ENCODE results near the gene ATP1A3. TPM values are rescaled to one million over a fixed set of nuclear protein-coding genes. Genes with fewer than 3 reads are reported as not detected.
"Not testable (repeated sequence)": the region's sequence is repeated elsewhere in the genome, so short reads cannot be mapped to it uniquely, and the experiment has no call there.

ATP1A3 gene
- total RNA-seq, 3 donors from 2014 or later = not detected

GRCh38 chr19:41994994-41995958 lies 1.2 kb upstream of the ATP1A3 start:
- Histone ChIP-seq H3K4me3 (no peak overlapping the region), H3K4me1 (no peaks in the 10 kb centered on the region), H3K36me3 (no peaks in the 10 kb centered on the region), H3K9me3 (no peaks in the 10 kb centered on the region), H3K27me3 (peaks cover 9 to 92% of the 10 kb centered on the region in 2 donors), H3K27ac (no peak overlapping the region)
- no peak for TF ChIP-seq CTCF (IDR thresholded peaks at IDR 0.05)
- TF ChIP-seq POLR2A (IDR thresholded peaks at IDR 0.05) = no peak
- no peak for TF ChIP-seq POLR2AphosphoS5 (IDR thresholded peaks at IDR 0.05)
- DNase-seq (ENCODE audit: low spot score in 2 of 2) = no peak
- intact Hi-C loops (cut with DNase I; ENCODE audit: low total_unique reads) = no loop called here

- TF ChIP-seq POLR2AphosphoS5 (IDR thresholded peaks at IDR 0.05) (no peak), CTCF (IDR thresholded peaks at IDR 0.05) (no peak), POLR2A (IDR thresholded peaks at IDR 0.05) (no peak)
- peak overlapping the region in 1 of 3 donors; percentile 57 for H3K4me3 ChIP-seq
- intact Hi-C loops (cut with DNase I; ENCODE audit: low total_unique reads) = no loop called here
- no peak for DNase-seq (ENCODE audit: low spot score in 2 of 2)
- no peaks in the 10 kb centered on the region for H3K4me1 ChIP-seq
- no peak overlapping the region for H3K27ac ChIP-seq
- H3K27me3 ChIP-seq = peaks cover 9 to 91% of the 10 kb centered on the region in 2 donors
- H3K36me3 ChIP-seq = no peaks in the 10 kb centered on the region
- H3K9me3 ChIP-seq = no peaks in the 10 kb centered on the region
Observed at GRCh38 chr19:41994521-41994971, 516 bp upstream of the ATP1A3 start.

- H3K4me1 ChIP-seq; DNase-seq (ENCODE audit: low spot score in 2 of 2); H3K4me3 ChIP-seq; H3K27ac ChIP-seq; H3K9me3 ChIP-seq; H3K36me3 ChIP-seq; intact Hi-C loops (cut with DNase I; ENCODE audit: low total_unique reads): not testable (repeated sequence)
- peaks cover 9 to 70% of the 10 kb centered on the region in 2 donors for H3K27me3 ChIP-seq
Observed at GRCh38 chr19:41991925-41992569, 2.0 kb downstream of the ATP1A3 start.

GRCh38 chr19:41991025-41991424 lies 3.0 kb downstream of the ATP1A3 start:
- H3K27ac ChIP-seq = no peak overlapping the region
- TF ChIP-seq CTCF (IDR thresholded peaks at IDR 0.05) = no peak
- no peak for TF ChIP-seq POLR2A (IDR thresholded peaks at IDR 0.05)
- no peak for TF ChIP-seq POLR2AphosphoS5 (IDR thresholded peaks at IDR 0.05)
- peaks cover 9 to 60% of the 10 kb centered on the region in 2 donors for H3K27me3 ChIP-seq
- H3K36me3 ChIP-seq = no peaks in the 10 kb centered on the region
- H3K4me1 ChIP-seq = no peaks in the 10 kb centered on the region
- no peak overlapping the region for H3K4me3 ChIP-seq
- DNase-seq (ENCODE audit: low spot score in 2 of 2) = no peak
- intact Hi-C loops (cut with DNase I; ENCODE audit: low total_unique reads) = no loop called here
- no peaks in the 10 kb centered on the region for H3K9me3 ChIP-seq

GRCh38 chr19:41990615-41991014 lies 3.4 kb downstream of the ATP1A3 start:
- no peak for TF ChIP-seq POLR2A (IDR thresholded peaks at IDR 0.05)
- no peak for TF ChIP-seq POLR2AphosphoS5 (IDR thresholded peaks at IDR 0.05)
- no peak for TF ChIP-seq CTCF (IDR thresholded peaks at IDR 0.05)
- Histone ChIP-seq H3K27me3 (peaks cover 9 to 56% of the 10 kb centered on the region in 2 donors), H3K9me3 (no peaks in the 10 kb centered on the region), H3K4me3 (no peak overlapping the region), H3K36me3 (no peaks in the 10 kb centered on the region), H3K27ac (no peak overlapping the region), H3K4me1 (no peaks in the 10 kb centered on the region)
- DNase-seq (ENCODE audit: low spot score in 2 of 2) = no peak
- intact Hi-C loops (cut with DNase I; ENCODE audit: low total_unique reads) = no loop called here
